Parathyroid adenoma (tissue), 2 donors: ENCODE measurements around the gene TANC2.

ENCODE experiments used
- H2AFZ ChIP-seq: fragments of 300-600 bp; sonication (generic); one replicate; pipeline ENCODE4 v1.7.0; 2017; ENCODE audit warnings: antibody characterized with exemption, mild to moderate bottlenecking
- H3K27ac ChIP-seq: fragments of 300-600 bp; sonication (generic); one replicate; pipeline ENCODE4 v1.7.0; 2017
- H3K27me3 ChIP-seq: fragments of 300-600 bp; sonication (generic); one replicate; pipeline ENCODE4 v1.7.0; 2017; ENCODE audit warnings: low read length; ENCODE audit not compliant: control insufficient read depth, insufficient read depth
- H3K36me3 ChIP-seq: fragments of 300-600 bp; sonication (generic); one replicate; pipeline ENCODE4 v1.7.0; 2017; ENCODE audit warnings: low read length; ENCODE audit not compliant: control insufficient read depth, insufficient read depth
- H3K4me1 ChIP-seq: fragments of 300-600 bp; sonication (generic); one replicate; pipeline ENCODE4 v1.7.0; 2017; ENCODE audit warnings: control low read depth
- H3K4me2 ChIP-seq: fragments of 300-600 bp; sonication (generic); one replicate; pipeline ENCODE4 v1.7.0; 2017; ENCODE audit warnings: low read length
- H3K4me3 ChIP-seq: fragments of 300-600 bp; sonication (generic); one replicate; pipeline ENCODE4 v1.7.0; 2017; ENCODE audit warnings: low read depth, low read length
- H3K79me2 ChIP-seq: fragments of 300-600 bp; sonication (generic); one replicate; pipeline ENCODE4 v1.7.0; 2017; ENCODE audit warnings: control low read depth
- H3K9ac ChIP-seq: fragments of 300-600 bp; sonication (generic); one replicate; pipeline ENCODE4 v1.7.0; 2017; ENCODE audit warnings: mild to moderate bottlenecking
- H3K9me3 ChIP-seq: fragments of 300-600 bp; sonication (generic); one replicate; pipeline ENCODE4 v1.7.0; 2017; ENCODE audit warnings: low read length; ENCODE audit not compliant: control insufficient read depth
- TF ChIP-seq, protein P1 (sequence below): fragments of 300-600 bp; sonication (generic); IDR thresholded peaks from one replicate; pipeline ENCODE4 v1.7.0; 2017; ENCODE audit warnings: antibody characterized with exemption, mild to moderate bottlenecking
- donor health status: primary hyperparathyroidism.

Gene TANC2

DNA sequence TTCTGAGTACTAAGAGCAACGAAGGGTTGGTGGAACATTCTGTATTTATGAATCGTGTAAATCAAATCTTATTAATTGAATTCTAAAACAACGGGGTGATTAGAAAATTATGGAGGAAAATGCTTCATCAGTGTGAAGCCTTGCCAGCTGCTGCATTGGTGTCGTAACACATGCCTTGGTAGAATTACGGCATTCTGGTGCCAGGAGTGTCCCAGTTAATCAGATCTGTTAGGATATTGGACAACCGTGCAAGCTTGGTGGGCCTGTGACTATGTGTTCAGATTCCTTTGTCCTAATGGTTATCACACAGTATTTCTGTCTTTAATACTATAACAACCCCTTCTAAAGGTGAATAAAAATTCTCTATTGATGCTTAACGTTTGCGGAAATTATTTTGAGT, 44.2 kb upstream of the TANC2 start:
- TF ChIP-seq, protein P1, sequence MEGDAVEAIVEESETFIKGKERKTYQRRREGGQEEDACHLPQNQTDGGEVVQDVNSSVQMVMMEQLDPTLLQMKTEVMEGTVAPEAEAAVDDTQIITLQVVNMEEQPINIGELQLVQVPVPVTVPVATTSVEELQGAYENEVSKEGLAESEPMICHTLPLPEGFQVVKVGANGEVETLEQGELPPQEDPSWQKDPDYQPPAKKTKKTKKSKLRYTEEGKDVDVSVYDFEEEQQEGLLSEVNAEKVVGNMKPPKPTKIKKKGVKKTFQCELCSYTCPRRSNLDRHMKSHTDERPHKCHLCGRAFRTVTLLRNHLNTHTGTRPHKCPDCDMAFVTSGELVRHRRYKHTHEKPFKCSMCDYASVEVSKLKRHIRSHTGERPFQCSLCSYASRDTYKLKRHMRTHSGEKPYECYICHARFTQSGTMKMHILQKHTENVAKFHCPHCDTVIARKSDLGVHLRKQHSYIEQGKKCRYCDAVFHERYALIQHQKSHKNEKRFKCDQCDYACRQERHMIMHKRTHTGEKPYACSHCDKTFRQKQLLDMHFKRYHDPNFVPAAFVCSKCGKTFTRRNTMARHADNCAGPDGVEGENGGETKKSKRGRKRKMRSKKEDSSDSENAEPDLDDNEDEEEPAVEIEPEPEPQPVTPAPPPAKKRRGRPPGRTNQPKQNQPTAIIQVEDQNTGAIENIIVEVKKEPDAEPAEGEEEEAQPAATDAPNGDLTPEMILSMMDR = no peak
- Histone ChIP-seq H3K36me3 (no peaks in the 10 kb centered on the region), H3K9me3 (no peaks in the 10 kb centered on the region), H2AFZ (no peak overlapping the region), H3K9ac (no peak overlapping the region), H3K4me2 (no peak overlapping the region), H3K4me1 (no peaks in the 10 kb centered on the region), H3K4me3 (no peak overlapping the region), H3K79me2 (no peaks in the 10 kb centered on the region), H3K27me3 (no peaks in the 10 kb centered on the region), H3K27ac (no peak overlapping the region)

DNA sequence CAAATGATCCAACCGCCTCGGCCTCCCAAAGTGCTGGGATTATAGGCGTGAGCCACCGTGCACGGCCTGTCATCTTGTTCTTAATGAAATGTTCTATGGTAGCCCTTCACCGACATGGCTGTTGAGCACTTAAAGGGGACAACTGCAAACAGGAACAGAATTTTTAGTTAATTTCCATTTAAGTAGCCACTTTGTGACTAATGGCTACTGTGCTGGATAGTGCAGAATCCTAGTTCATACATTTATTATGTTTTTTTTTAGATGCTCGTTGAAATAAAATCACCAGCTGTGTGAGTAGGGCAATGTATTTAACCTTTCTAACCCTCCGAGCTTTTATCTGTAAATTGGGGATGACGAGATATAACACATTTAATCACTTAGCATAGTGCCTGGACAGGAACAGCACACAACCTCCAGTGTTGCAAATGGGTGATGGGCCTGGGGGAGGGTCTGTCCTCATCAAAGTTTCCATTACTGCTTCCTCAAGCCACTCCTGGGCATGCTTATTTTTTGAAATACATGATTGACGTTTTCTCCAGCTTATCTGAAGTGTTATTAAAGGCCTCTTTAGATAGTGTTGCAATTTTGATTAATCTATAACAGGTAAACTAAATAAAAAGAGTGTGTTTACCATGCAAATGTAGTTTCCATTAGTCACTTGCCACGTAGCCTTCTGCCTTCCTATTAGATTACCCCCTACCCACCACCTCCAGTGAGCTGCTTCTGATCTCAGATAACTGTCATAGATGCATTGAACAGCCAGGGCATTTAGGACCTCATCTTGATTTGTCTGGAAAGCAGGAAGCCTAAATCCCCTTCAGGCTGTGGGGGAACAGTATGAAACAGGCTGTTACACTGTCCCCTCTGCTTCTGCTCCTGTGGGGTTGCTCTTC, 42.5 kb upstream of the TANC2 start:
- H3K4me1 ChIP-seq = no peaks in the 10 kb centered on the region
- H3K79me2 ChIP-seq = no peaks in the 10 kb centered on the region
- no peak overlapping the region for H3K27ac ChIP-seq
- no peak overlapping the region for H3K4me2 ChIP-seq
- no peak overlapping the region for H3K9ac ChIP-seq
- no peak overlapping the region for H3K4me3 ChIP-seq
- H2AFZ ChIP-seq = no peak overlapping the region
- no peaks in the 10 kb centered on the region for H3K36me3 ChIP-seq
- H3K9me3 ChIP-seq = no peaks in the 10 kb centered on the region
- no peaks in the 10 kb centered on the region for H3K27me3 ChIP-seq
- TF ChIP-seq, protein P1 = no peak

DNA sequence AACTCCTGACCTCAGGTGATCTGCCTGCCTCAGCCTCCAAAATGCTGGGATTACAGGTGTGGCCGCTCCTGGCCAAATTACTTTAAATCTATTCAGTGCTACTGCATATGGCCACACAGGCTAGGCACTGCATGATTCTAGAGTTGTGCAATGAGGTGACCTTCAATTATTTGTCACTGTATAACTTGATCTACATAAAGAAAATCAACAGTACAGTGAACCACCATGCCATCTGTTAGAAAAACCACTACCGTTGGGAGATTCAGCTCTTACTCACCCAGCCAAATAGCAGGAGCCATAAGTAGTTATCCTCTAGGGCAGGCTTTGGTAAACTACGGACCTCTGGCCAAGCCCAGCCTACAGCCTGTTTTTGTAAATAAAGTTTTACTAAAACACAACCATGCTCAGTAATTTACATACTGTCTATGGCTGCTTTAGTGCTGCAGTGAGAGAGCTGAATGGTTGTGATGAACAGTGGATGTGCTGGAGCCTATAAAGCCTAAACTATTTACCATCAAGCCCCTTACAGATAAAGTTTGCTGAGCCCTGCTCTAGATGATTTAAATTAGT, 40.7 kb upstream of the TANC2 start:
- Histone ChIP-seq H3K27me3 (no peaks in the 10 kb centered on the region), H3K4me3 (no peak overlapping the region), H3K79me2 (no peaks in the 10 kb centered on the region), H3K36me3 (no peaks in the 10 kb centered on the region), H2AFZ (no peak overlapping the region), H3K4me2 (no peak overlapping the region), H3K9me3 (no peaks in the 10 kb centered on the region), H3K4me1 (no peaks in the 10 kb centered on the region), H3K9ac (no peak overlapping the region), H3K27ac (no peak overlapping the region)
- TF ChIP-seq, protein P1 = no peak

DNA sequence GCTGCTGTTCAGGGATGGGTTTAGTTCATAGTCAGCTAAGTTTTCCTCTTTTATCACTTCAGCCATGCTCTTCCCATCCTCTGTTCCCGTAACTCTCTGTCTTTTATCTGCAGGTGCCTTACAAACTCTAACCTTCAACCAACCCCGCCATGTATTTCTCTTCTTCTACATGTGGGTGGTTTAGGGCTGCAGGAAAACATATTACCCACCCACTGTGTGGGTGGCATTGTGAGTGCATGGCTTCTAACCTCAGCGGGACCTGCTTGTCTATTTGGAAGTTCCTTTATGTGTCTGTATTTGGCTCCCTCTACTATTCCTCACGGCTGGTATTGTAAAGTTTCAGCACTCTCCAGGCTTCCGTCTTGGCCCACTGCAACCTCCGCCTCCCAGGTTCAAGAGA, 39.0 kb upstream of the TANC2 start:
- no peaks in the 10 kb centered on the region for H3K4me1 ChIP-seq
- H3K27ac ChIP-seq = no peak overlapping the region
- no peaks in the 10 kb centered on the region for H3K36me3 ChIP-seq
- no peaks in the 10 kb centered on the region for H3K79me2 ChIP-seq
- H3K4me2 ChIP-seq = no peak overlapping the region
- TF ChIP-seq, protein P1 = no peak
- H3K27me3 ChIP-seq = no peaks in the 10 kb centered on the region
- H3K9ac ChIP-seq = no peak overlapping the region
- no peak overlapping the region for H2AFZ ChIP-seq
- H3K4me3 ChIP-seq = no peak overlapping the region
- H3K9me3 ChIP-seq = no peaks in the 10 kb centered on the region

DNA sequence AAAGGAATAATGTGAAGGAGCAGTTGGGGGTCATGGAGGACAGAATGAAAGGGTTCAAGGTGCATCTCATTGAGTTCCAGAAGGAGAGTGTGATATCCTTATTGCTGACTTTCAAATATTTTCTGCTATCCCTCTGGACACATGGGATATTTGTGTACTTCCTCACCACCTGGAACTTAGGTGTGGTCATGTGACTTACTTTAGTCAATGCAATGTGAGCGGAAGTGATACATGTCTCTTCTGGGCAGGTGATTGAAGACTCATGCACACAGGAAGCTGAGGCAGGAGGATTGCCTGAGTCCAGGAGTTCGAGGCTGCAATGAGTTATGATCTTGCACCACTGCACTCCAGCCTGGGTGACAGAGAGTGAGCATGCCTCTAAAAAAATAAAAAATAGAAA, 36.7 kb upstream of the TANC2 start:
- TF ChIP-seq, protein P1 = no peak
- no peak overlapping the region for H3K9ac ChIP-seq
- H3K4me2 ChIP-seq = no peak overlapping the region
- H3K36me3 ChIP-seq = no peaks in the 10 kb centered on the region
- no peaks in the 10 kb centered on the region for H3K27me3 ChIP-seq
- H3K4me1 ChIP-seq = no peaks in the 10 kb centered on the region
- H3K4me3 ChIP-seq = no peak overlapping the region
- no peaks in the 10 kb centered on the region for H3K79me2 ChIP-seq
- no peak overlapping the region for H2AFZ ChIP-seq
- H3K9me3 ChIP-seq = no peaks in the 10 kb centered on the region
- no peak overlapping the region for H3K27ac ChIP-seq
